Keratinocyte (primary cell): ENCODE data around the gene BAZ1B. TPM values are rescaled to one million over a fixed set of nuclear protein-coding genes. Genes with fewer than 3 reads are reported as not detected.

Experiments used
- DNase-seq: peaks from one replicate; pipeline ENCODE4 v3.0.0-alpha.2; 2011; ENCODE audit warnings: low read depth, missing footprints, low spot score
- FAIRE-seq: peaks from 2 replicates; lab custom pipeline; 2011; peaks lifted over from hg19 to GRCh38; lab: Jason Lieb, UNC
- H2AFZ ChIP-seq: 2 replicates; pipeline ENCODE4 v1.6.0; 2012; ENCODE audit warnings: low read length, control low read depth, inconsistent platforms; ENCODE audit not compliant: control insufficient read depth
- H3K27ac ChIP-seq: 2 replicates; pipeline ENCODE4 v1.5.1; 2011; ENCODE audit warnings: low read length; ENCODE audit not compliant: control insufficient read depth, insufficient read depth
- H3K27me3 ChIP-seq: 3 replicates; pipeline ENCODE4 v1.6.0; 2011; ENCODE audit warnings: low read length; ENCODE audit not compliant: control insufficient read depth, insufficient read depth; ENCODE audit errors: extremely low read depth
- H3K36me3 ChIP-seq, 2 experiments: 2 replicates in 1 of 2; 3 replicates in 1 of 2; pipeline ENCODE4 v1.5.1; 2011; ENCODE audit warnings: low read length in 2 of 2, mild to moderate bottlenecking in 1 of 2; ENCODE audit not compliant: control insufficient read depth in 2 of 2, insufficient read depth in 2 of 2; ENCODE audit errors: extremely low read depth in 1 of 2
- H3K4me1 ChIP-seq: 3 replicates; pipeline ENCODE4 v1.5.1; 2011; ENCODE audit warnings: low read length; ENCODE audit not compliant: control insufficient read depth, insufficient read depth; ENCODE audit errors: extremely low read depth
- H3K4me2 ChIP-seq: 3 replicates; pipeline ENCODE4 v1.6.0; 2011; ENCODE audit warnings: low read depth, low read length; ENCODE audit not compliant: control insufficient read depth, insufficient read depth; ENCODE audit errors: extremely low read depth
- H3K4me3 ChIP-seq, 3 experiments: fragments of 200-600 bp in 1 of 3; sonication (generic) in 1 of 3; 2 replicates in 2 of 3; 3 replicates in 1 of 3; pipeline ENCODE4 v1.5.1; 2011 to 2016; ENCODE audit warnings: low read length in 3 of 3, mild to moderate bottlenecking in 3 of 3, control low read depth in 2 of 3, inconsistent platforms in 1 of 3, low read depth in 1 of 3, mixed read lengths in 1 of 3, mixed run types in 1 of 3, moderate library complexity in 1 of 3; ENCODE audit not compliant: control insufficient read depth in 2 of 3, insufficient read depth in 2 of 3; ENCODE audit errors: extremely low read depth in 1 of 3
- H3K79me2 ChIP-seq: 2 replicates; pipeline ENCODE4 v1.6.0; 2012; ENCODE audit warnings: low read length; ENCODE audit not compliant: control insufficient read depth, insufficient read depth
- H3K9ac ChIP-seq: 3 replicates; pipeline ENCODE4 v1.6.0; 2011; ENCODE audit warnings: low read length; ENCODE audit not compliant: control insufficient read depth, insufficient read depth; ENCODE audit errors: extremely low read depth
- H3K9me1 ChIP-seq: 3 replicates; pipeline ENCODE4 v1.6.0; 2011; ENCODE audit warnings: low read length; ENCODE audit not compliant: control insufficient read depth, insufficient read depth; ENCODE audit errors: extremely low read depth
- H3K9me3 ChIP-seq: 2 replicates; pipeline ENCODE4 v1.5.1; 2012; ENCODE audit warnings: low read depth, low read length; ENCODE audit not compliant: control insufficient read depth
- H4K20me1 ChIP-seq: 3 replicates; pipeline ENCODE4 v1.6.0; 2011; ENCODE audit warnings: low read length; ENCODE audit not compliant: control insufficient read depth, insufficient read depth; ENCODE audit errors: extremely low read depth
- EZH2 ChIP-seq: IDR thresholded peaks from one replicate; pipeline ENCODE4 v1.6.1; 2012; ENCODE audit warnings: inconsistent platforms, mild to moderate bottlenecking, low read length, moderate library complexity
- dilution Hi-C: fragments of 300-500 bp; cut with MboI; formaldehyde crosslinking; loops from one replicate; pipeline ENCODE4 v1.7.0; 2020; ENCODE audit warnings: low sequenced_read_pairs; ENCODE audit not compliant: extremely low pct_ligation_motif_present
- polyA plus RNA-seq, 5 experiments: library from polyadenylated mRNA; depleted of rRNA in 3 of 5; stranded (reverse) in 3 of 5; stranded (forward) in 1 of 5; unstranded in 1 of 5; fragments of >200 nt; gene quantifications; 1 replicate in 1 of 5; 2 replicates in 3 of 5; 3 replicates in 1 of 5; pipeline versions ENCODE4 v1.2.1 to v1.2.3, GENCODE V29; 2011 to 2012; ENCODE audit warnings: missing spikeins in 2 of 5, low read depth in 1 of 5, low replicate concordance in 1 of 5
- TF ChIP-seq, protein P1 (sequence below), 3 experiments: IDR thresholded peaks in 1 of 3; conservative IDR thresholded peaks in 1 of 3; optimal IDR thresholded peaks in 1 of 3; 2 replicates in 2 of 3; 3 replicates in 1 of 3; pipeline versions ENCODE3 to v1.5.1; 2011; ENCODE audit warnings: low read length in 3 of 3, mild to moderate bottlenecking in 3 of 3, moderate library complexity in 2 of 3, control low read depth in 1 of 3, inconsistent platforms in 1 of 3; ENCODE audit not compliant: insufficient read depth in 2 of 3; ENCODE audit errors: extremely low read depth in 1 of 3

BAZ1B gene
- polyA plus RNA-seq, 1 donor (not counting 4 experiments of a cell fraction or from before 2014, with no cell fraction given), result 24.3 TPM

DNA sequence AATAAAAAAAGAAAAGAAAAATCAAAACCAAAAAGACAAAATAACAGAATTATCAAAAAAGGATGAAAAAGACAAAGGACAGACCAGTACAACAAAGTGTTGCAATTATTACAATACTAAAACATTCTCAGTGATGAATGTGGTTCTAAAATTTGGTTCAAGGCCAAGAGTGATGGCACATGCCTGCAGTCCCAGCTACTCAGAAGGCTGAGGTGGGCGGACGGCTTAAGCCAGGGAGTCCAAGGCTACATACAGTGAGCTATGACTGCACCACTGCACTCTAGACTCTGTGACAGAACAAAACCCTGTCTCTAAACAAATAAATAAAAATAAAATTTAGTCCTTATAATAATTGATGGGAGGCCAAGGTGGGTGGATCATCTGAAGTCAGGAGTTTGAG, 14.5 kb downstream of the BAZ1B start:
- dilution Hi-C loops, result no loop called here
- FAIRE-seq, result no peak
- TF ChIP-seq, protein P1, sequence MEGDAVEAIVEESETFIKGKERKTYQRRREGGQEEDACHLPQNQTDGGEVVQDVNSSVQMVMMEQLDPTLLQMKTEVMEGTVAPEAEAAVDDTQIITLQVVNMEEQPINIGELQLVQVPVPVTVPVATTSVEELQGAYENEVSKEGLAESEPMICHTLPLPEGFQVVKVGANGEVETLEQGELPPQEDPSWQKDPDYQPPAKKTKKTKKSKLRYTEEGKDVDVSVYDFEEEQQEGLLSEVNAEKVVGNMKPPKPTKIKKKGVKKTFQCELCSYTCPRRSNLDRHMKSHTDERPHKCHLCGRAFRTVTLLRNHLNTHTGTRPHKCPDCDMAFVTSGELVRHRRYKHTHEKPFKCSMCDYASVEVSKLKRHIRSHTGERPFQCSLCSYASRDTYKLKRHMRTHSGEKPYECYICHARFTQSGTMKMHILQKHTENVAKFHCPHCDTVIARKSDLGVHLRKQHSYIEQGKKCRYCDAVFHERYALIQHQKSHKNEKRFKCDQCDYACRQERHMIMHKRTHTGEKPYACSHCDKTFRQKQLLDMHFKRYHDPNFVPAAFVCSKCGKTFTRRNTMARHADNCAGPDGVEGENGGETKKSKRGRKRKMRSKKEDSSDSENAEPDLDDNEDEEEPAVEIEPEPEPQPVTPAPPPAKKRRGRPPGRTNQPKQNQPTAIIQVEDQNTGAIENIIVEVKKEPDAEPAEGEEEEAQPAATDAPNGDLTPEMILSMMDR (optimal IDR thresholded peaks at IDR 0.05 in 1 of 3, IDR thresholded peaks at IDR 0.05 in 1 of 3, conservative IDR thresholded peaks at IDR 0.05 in 1 of 3; ENCODE audit: extremely low read depth in 1 of 3, insufficient read depth in 2 of 3, low read length in 3 of 3), result no peak
- no peak for TF ChIP-seq EZH2
- H3K36me3 ChIP-seq, result peaks cover 22 to 31% of the 10 kb centered on the region in 2 experiments
- no peak overlapping the region for H3K4me3 ChIP-seq
- no peaks in the 10 kb centered on the region for H3K27me3 ChIP-seq
- H3K79me2 ChIP-seq, result peaks cover 57% of the 10 kb centered on the region
- no peak overlapping the region for H3K27ac ChIP-seq
- peaks cover 4% of the 10 kb centered on the region for H4K20me1 ChIP-seq
- no peak overlapping the region for H3K9ac ChIP-seq
- H3K9me3 ChIP-seq, result no peaks in the 10 kb centered on the region
- no peak overlapping the region for H2AFZ ChIP-seq
- no peaks in the 10 kb centered on the region for H3K9me1 ChIP-seq
- no peaks in the 10 kb centered on the region for H3K4me1 ChIP-seq
- no peak for DNase-seq
- H3K4me2 ChIP-seq, result no peak overlapping the region

DNA sequence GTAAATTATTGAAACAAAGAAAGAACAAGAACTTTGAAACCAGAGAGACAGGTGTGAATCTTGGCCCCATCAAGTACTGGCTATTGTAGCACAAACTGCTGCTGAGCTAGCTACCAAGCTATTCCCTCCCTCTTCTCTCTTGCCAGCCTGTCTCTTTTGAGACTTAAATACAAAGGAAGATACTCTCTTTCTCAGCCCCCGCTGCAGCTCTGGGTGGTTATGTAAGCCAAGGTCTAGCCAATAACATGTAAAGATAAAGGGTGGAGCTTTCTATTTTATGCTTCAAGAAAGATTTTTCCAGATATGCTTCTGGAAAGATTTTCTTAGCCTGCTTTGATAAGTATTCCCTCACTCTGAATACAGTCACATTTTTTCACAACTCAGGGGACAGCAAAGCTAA, 17.2 kb downstream of the BAZ1B start:
- Histone ChIP-seq H4K20me1 (peaks cover 4% of the 10 kb centered on the region), H2AFZ (no peak overlapping the region), H3K4me3 (no peak overlapping the region), H3K9me3 (no peaks in the 10 kb centered on the region), H3K9me1 (no peaks in the 10 kb centered on the region), H3K79me2 (peaks cover 43% of the 10 kb centered on the region), H3K27me3 (no peaks in the 10 kb centered on the region), H3K4me1 (no peaks in the 10 kb centered on the region), H3K36me3 (peaks cover 22 to 35% of the 10 kb centered on the region in 2 experiments), H3K27ac (no peak overlapping the region), H3K4me2 (no peak overlapping the region), H3K9ac (no peak overlapping the region)
- dilution Hi-C loops, result no loop called here
- FAIRE-seq, result no peak
- no peak for TF ChIP-seq EZH2
- TF ChIP-seq, protein P1 (optimal IDR thresholded peaks at IDR 0.05 in 1 of 3, IDR thresholded peaks at IDR 0.05 in 1 of 3, conservative IDR thresholded peaks at IDR 0.05 in 1 of 3; ENCODE audit: extremely low read depth in 1 of 3, insufficient read depth in 2 of 3, low read length in 3 of 3), result no peak
- DNase-seq, result no peak
